Measurements from ENCODE around the gene MATR3.
"Not testable (repeated sequence)": the region's sequence is repeated elsewhere in the genome, so short reads cannot be mapped to it uniquely, and the experiment has no call there.

Gene MATR3

DNA sequence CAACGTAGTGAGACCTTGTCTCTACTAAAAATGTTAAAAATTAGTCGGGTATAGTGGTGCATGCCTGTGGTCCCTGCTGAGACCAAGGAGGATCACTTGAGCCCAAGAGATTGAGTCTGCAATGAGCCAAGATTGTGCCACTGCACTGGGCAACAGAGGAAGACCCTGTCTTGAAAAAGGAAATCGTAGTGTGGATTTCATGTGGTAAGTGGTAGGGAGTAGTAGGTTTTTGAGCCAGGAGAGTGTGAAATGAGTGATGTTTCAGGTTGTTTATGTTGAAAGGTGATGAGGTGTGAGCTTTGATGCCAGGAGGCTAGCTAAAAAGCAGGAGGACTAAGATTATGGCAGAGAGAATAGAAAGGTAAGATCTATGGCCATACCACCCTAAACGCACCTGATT is 5.9 kb downstream of the MATR3 start:
- no peak for DNase-seq

DNA sequence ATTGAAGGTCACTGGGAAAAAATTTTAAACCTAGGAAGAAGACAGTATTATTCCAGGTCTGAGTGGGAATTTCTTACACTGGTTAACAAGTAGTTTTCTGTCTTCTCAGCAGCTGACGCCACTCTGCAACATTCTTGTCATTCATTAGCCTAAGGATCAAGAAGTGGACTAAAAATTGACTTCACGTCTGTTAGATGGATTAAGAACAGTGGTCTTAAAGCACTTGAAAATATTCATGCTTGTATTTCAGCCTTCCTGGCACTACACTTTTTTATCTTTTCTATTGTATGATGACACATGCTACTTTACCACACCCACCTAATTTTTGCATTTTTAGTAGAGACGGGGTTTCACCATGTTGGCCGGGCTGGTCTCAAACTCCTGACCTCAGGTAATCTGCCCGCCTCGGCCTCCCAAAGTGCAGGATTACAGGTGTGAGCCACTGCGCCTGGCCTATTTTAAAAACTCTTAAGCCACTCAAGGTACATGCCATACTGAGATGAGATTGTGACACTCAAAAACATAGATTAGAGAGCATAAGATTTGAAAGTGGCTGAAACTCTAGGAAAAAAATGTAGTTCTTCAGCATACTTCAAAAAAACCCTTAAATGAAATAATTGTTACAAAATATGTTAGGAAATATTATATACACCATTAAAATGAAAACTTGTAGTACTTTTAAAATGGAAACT is 8.4 kb downstream of the MATR3 start:
- no peak for DNase-seq

DNA sequence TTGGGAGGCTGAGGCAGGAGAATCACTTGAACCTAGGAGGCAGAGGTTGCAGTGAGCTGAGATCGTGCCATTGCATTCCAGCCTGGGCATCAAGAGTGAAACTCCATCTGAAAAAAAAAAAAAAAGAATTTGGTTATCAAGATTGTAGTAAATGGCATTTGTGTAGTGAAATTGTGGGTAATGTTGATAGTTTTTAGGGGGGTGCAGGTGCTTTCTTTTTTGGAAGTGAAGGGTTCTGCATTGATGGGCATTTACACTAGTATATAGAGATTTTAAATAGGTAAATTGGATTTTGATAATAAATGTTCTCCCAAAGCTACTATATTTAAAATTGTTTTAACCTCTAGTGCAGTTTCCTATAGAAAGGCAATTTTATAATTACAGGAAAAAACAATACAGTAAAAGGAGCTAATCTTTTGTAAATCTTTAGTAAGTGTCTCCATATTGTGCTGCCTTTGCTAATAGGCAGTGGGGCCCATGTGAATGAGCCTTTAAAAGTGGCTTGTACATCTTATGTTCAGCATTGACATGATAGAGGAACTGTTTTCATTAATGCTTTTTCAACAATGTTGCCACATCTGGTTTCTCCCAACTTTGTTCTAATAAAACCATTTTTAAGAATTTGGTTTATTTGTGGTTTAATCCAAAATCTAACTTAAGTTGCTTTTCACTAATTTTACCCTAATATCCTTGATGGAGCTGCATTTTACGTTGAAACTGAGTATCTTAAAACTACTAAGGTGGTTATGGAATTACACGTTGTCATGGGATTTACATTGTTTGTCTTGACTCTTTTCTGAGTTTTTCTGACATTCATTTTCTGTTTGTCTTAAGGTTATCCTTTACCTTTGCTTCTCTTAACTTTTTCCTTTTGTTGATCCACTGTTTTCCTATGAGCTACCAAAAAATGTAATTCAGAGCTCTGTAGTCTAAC is 11.1 kb downstream of the MATR3 start:
- DNase-seq: no peak

DNA sequence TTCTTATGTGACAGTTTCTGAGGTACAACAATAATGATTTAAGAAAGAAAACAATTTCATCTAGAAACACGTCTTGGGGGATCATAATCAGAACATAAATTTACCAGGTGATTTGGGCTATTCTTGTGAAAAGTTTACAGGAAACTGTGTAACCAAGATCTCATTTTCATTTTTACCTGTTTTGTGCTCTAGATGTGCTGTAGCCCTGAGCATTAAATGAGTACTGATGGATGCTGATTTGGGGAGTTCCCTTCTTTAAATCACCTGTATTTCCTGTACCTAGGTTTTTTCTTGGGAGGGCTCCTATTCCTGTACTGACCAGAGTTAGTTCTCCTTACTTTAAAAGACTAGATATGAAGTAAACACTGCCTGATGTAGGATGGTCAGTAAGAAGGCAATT is 12.7 kb downstream of the MATR3 start:
- no peak for DNase-seq

DNA sequence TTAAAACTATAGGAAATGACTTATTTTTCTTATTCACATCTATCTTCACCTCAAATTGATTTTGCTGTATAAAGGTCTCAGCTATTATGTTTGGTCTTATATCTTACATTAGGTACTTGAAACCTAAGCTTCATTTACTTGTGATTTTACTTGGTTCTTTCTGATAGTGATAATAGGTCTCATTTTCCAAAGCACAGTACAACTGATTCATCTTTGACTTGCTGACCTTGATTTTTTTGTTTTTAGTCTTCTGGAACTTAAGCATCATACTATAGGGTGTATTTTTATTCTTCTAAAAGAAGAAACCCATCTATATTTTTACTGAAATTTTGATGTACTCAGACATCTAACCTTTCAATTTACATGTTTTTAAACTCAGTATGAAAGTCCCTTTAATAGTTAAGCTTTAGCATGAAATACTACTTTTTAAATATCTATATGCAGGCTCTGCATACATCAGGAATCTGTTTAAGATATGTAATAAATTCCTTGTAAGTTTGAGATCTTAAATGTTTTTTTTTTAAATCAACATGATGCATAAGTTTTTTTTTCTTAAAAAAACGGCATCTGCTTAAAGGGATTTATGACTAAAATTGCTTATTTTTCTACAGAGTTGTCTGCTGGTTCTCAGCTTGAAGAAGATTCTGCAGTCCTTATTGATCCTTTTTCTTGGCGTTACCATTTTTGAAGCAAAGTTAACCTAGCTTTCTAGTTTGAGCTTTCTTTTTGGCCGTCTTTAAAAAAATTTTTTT is 13.3 kb downstream of the MATR3 start:
- DNase-seq: no peak

DNA sequence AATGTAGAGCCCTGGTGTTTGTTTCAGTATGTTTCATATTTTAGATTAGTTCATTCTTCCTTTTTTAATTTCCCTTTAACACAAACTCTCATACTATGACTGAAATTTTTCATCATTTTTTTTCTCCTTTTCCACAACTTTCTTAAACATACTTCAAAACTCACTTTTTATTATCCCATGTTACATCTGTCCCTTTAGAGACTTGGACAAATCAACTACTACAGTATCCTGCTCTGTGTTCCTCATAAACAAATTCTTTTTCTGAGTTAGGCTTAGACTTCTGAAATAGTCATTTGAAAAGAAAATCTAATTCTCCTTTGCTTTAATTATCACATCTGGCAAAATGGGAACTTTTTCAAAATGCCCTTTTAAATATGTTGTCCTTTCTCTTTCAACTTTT is 15.3 kb downstream of the MATR3 start:
- DNase-seq: no peak

DNA sequence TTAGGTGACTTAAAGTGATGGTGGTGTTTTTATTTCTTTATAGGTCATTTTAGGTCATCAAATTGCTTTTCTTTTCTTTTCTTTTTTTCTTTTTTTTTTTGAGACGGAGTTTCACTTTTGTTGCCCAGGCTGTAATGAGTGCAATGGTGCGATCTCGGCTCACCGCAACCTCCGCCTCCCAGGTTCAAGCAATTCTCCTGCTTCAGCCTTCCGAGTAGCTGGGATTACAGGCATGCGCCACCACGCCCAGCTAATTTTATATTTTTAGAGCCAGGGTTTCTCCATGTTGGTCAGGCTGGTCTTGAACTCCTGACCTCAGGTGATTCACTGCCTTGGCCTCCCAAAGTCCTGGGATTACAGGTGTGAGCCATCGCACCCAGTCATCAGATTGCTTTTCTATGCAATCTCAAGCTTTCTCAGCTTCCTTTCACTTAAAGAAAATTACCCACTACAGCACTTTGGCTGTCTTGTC is 17.2 kb downstream of the MATR3 start:
- DNase-seq: not testable (repeated sequence)

DNA sequence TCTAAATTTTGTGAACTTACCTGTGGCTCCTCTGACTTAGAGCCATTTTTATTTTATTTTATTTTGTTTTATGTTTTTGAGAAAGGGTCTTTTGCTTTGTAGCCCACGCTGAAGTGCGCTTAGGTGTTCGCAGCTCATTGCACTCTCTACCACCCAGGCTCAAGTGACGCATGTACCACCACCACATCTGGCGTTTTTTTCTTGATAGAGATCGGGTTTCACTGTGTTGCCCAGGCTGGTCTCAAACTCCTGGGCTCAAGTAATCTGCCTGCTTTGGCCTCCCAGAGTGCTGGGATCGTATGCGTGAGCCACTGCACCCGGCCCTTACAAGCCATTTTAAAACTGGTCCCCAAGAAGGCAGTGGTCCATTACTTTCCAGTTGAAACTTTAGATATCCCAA is 18.5 kb downstream of the MATR3 start:
- no peak for DNase-seq

DNA sequence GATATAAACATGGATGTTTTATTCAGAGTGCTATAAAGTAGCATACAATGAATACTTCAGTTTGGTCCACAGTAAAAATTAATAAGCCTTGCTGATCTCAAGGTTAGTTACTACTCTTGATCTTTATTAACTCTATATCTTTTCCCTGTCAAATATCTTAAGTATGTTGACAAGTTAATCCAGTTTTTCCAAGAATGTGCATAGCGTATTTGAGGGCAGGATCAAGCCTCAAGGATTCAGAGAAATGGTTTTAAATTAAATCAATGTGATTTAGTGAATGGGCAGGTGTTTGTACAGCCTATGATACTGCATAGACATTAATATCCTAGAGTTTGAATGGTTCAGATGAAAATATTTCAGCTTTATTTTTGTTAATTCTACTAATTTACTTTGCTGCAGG is 20.7 kb downstream of the MATR3 start:
- no peak for DNase-seq

DNA sequence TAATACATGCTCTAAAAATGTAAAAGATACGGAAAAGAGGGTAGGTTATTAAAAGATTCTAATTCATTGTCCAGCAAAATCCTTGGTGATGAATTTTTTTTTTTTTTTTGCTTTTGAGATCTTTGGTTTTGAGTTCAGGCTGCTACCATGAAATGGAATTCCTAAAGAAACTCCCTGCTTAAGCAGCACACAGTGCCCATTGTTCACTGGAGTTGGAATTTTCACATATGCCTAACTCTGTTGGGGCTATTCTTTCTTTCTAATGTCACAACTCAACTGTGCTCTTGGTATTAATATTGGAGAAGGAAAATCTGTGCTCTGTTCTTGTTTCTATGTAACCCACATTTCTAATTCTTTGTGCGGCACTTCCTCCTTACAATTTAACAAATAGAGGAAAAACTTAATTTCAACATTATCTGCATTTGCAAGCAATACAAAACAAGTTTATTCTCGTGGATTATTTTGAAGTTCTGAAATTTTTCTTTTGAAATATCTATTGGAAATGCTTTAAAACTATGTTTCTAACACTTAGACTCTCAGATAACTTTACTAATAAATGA is 21.6 kb downstream of the MATR3 start:
- DNase-seq: no peak

DNA sequence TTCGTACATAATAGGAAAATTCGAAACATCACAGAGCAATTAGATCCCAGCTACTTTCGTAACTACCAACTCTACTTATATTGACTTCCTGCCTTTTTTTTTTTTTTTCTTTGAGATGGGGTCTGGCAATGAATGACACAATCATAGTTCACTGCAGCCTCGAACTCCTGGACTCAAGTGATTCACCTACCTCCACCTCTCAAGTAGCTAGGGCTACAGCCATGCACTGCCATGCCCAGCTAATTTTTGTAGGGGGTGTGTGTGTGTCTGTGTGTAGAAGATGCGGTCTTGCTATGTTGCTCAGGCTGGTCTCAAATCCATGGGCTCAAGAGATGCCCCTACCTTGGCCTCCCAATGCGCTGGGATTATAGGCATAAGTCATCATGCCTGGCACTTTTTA is 42.3 kb downstream of the MATR3 start:
- no peak for DNase-seq

DNA sequence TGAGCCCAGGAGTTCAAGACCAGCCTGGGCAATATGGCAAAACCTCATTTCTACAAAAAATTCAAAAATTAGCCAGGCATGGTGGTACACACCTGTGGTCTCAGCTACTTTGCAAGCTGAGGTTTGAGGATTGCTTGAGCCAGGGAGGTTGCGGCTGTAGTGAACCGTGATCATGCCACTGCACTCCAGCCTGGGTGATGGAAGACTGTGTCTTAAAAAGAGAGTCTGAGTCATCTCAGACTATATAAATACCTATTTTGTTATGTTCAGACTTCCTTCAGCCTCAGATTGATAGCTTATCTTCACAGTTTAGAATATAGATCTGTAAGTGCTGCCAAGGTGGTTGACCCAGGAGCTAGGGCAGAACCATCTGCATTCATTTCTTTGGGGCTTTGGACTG is 46.5 kb downstream of the MATR3 start:
- no peak for DNase-seq

DNA sequence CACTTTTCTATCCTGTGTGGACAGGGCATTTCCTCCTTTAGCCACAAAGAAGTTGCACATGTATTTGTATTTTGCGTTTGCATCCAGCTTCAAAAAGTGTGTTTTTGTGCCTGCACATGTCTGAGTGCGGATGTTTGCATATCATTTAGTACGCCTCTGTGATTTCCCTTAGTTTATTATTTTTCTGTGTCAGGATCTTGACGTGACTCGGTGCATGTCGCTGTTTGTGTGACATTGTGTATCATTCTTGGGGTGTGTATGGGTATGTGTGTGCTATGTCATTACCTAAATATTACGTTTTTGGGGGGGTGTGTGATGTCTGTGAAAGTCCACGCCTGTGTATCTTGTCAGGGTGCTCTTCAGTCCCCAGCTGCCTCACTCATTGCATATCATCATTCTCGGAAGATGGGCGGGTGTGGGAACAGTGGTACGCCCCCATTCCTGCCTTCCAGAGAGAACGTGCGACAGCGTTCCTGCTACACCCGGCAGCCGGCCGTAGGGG is 47.7 kb downstream of the MATR3 start:
- DNase-seq: no peak

DNA sequence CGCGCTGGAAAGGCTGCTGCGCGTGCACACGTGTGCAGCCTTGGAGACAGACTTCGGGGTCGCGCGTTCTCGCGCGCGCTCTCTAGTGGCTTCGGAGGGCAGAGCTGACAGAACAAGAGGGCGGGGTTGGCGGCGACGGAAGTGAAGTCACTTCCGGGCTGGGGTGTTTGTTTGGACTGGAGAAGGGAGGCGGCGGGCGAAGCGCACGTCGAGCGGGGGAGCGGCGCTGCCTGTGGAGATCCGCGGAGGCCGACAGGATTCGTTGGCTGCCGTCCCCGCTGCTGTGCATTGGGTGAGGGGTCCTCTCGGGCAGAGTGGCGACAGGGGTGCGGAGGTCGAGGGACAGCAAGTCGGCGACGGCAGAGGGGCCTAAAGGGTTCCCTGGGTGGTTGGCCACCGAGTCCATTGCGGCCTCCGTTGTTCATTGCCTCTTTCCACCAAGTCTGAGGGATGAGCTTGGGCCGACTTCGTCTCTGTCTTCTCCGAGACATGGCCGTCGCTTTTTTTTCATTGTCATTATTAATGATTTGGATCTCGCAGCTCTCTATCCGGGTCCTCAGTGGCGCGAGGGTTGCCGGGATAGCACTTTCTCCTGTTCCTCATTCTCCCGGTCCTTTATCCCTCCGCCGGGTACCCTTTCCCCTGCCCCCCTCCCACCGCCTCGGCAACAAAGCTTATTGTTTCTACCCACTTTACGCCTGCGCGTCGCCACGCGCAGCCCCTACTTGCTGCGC is 48.3 kb downstream of the MATR3 start, which contains the start of gene PAIP2:
Gene PAIP2 (plus strand): TSS at position 166 of the 734 bp plus-strand sequence. CDS start 21,931 bp downstream, outside the sequence.
- DNase-seq: peak; percentile 98

DNA sequence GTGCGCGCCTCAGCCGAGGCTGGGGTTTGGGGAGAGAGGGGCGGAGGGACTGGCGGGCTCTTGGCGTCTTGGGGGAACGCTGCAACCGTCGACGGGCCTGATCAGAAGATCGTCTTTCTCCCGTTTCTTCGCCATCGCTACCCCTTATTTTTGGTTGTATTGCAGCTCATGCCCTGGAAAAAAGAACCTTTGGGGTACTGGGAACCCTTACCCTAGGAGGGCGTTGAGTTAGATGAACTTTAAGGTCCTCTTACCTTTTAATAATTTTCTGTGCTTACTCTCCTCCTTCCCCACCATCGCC is 48.8 kb downstream of the MATR3 start:
- no peak for DNase-seq

DNA sequence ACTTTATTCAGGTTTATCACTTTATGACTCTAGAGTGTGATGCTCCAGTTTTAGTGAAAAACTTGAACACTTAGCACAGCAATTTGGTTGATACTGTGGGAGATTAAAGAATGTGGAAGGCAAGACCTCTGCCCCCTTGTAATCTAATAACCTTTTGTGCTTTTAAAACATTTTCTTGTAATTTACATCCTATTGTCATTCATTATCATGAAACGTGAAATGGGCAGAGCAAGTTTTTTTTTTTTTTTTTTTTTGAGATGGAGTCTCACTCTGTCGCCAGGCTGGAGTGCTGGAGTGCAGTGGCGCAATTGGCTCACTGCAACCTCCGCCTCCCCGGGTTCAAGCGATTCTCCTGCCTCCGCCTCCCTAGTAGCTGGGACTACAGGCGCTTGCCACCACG is 49.9 kb downstream of the MATR3 start:
- no peak for DNase-seq

DNA sequence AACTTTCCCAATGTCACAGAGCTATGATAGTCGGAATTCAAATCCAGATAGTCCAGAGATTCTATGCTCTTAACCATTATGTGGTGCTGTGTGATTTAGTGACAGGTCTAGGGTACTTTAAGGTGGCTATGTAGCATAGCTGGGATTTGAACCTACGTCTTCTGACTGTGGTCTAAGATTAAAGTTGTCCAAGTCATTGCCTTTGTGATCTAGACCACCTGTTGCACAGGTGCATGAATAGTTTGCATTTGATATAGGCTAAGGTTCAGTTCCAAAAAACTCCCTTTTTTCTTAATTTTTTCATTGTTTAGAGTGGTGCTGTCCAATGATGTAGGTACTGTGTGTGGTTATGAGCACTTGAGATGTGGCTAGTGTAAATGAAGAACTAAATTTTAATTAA is 50.6 kb downstream of the MATR3 start:
- no peak for DNase-seq

DNA sequence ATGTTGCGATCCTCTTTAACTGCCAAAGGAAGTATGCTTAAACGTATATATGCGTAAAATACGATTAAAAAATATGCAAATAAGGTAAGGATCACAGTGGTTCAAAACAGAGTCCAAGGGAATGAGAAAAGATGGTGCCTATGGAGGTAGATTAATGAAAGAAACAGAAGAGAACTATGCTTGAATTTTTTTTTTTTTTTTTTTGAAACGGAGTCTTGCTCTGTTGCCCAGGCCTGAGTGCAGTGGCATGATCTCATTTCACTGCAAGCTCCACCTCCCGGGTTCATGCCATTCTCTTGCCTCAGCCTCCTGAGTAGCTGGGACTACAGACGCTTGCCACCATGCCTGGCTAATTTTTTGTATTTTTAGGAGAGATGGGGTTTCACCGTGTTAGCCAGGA is 51.9 kb downstream of the MATR3 start:
- DNase-seq: not testable (repeated sequence)

DNA sequence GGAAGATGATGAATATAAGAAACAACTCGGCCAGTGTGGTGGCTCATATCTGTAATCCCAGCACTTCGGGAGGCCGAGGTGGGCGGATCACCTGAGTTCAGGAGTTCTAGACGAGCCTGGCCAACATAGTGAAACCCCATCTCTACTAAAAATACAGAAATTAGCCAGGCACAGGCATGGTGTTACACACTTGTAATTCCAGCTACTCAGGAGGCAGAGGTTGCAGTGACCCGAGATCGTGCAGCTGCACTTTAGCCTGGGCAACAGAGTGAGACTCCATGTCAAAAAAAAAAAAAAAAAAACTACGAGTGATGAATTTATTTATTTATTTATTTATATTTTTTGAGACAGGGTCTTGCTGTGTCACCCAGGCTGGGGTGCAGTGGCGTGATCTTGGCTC is 54.3 kb downstream of the MATR3 start:
- not testable (repeated sequence) for DNase-seq

DNA sequence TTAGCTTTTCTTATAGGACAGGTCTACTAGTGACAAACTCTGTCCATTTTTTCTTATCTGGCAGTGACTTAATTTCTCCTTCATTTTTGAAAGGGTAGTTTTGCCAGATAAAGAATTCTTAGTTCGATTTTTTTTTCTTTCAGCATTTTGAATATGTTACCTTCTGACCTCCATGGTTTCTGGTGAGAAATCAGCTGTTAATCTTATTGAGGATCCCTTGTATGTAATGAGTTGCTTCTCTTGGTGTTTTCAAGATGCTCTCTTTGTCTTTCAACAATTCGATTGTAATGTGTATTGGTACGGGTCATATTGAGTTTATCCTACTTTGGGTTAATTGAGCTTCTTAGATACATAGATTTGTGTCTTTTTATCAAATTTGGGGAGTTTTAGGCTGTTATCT is 60.6 kb downstream of the MATR3 start:
- no peak for DNase-seq

DNA sequence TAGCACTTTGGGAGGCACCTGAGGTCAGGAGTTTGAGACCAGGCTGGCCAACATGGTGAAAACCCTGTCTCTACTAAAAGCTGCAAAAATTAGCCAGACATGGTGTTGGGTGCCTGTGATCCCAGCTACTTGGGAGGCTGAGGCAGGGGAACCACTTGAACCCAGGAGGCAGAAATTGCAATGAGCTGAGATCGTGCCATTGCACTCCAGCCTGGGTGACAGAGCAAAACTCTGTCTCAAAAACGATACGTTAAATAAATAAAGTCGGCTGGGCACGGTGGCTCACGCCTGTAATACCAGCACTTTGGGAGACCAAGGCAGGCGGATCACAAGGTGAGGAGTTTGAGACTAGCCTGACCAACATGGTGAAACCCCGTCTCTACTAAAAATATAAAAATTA is 62.4 kb downstream of the MATR3 start:
- DNase-seq: not testable (repeated sequence)

DNA sequence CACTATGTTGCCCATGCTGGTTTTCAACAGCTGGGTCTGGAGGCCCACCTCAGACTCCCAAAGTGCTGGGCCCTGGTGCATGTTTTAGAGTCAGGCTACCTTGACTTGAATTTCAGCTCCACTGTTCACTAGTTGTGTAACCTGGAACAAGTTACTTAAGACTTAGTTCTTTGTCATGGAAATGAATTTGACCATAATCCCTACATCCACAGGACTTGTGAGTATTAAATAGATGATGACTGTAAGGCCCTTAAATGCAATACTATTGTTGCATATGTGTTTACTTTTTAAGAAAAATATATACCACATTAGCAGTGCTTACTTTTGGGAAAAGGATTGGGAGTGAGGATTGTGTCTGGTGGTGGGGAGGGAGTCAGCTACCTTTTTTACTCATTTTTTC is 64.5 kb downstream of the MATR3 start:
- DNase-seq: no peak

Measured in SHP77 treated with DMSO at 0.1 percent for 48 hours (cell line).